LNCaP clone FGC (cell line): ENCODE measurements around the gene AFF1.

Experiments
- DNase-seq: peaks from one replicate; pipeline ENCODE4 v3.0.0-alpha.2; 2011; ENCODE audit warnings: low read depth
- H3K4me3 ChIP-seq: 2 replicates; pipeline ENCODE4 v1.5.1; 2011; ENCODE audit warnings: mild to moderate bottlenecking, low read depth, low read length, control low read depth
- TF ChIP-seq, protein P1 (sequence below): IDR thresholded peaks from 2 replicates; pipeline ENCODE4 v1.5.1; 2012; ENCODE audit warnings: mild to moderate bottlenecking; ENCODE audit not compliant: control insufficient read depth, insufficient read depth; ENCODE audit errors: extremely low read depth

AFF1 gene

DNA sequence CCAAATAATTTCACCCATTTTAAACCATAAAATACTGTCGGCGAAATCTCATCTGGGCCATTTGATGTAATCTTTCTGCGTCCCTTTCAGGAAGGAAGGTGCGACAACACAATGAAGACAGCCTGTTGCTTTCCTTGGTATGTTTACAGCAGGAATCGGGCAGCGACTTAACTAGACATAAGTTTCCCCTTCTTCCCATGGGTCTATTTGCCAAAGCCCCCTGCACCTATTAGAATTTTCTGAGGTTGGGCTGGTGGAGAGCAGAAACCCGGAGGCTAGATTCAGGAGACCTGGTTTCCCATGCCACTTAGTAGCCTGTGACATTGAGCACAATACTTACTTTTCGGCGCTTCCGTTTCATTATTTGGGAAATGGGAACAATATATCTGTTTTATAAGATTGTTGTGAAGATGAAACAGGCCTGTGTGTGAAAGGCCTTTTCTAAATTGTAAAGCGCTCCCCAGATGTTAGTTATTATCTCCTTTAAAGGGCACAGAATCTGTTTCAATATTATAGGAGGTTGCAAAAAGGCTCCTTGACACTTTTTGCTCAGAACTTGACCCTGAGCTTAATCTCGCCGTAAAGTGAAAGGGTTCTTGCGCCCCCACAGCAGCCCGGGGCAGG, 552 bp upstream of the AFF1 start:
- DNase-seq: no peak
- TF ChIP-seq, protein P1, sequence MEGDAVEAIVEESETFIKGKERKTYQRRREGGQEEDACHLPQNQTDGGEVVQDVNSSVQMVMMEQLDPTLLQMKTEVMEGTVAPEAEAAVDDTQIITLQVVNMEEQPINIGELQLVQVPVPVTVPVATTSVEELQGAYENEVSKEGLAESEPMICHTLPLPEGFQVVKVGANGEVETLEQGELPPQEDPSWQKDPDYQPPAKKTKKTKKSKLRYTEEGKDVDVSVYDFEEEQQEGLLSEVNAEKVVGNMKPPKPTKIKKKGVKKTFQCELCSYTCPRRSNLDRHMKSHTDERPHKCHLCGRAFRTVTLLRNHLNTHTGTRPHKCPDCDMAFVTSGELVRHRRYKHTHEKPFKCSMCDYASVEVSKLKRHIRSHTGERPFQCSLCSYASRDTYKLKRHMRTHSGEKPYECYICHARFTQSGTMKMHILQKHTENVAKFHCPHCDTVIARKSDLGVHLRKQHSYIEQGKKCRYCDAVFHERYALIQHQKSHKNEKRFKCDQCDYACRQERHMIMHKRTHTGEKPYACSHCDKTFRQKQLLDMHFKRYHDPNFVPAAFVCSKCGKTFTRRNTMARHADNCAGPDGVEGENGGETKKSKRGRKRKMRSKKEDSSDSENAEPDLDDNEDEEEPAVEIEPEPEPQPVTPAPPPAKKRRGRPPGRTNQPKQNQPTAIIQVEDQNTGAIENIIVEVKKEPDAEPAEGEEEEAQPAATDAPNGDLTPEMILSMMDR: no peak
- H3K4me3 ChIP-seq: peak overlapping the region; percentile 80

GRCh38 chr4:86935566-86935852, 698 bp downstream of the AFF1 start:
- DNase-seq: no peak
- H3K4me3 ChIP-seq: peak overlapping the region; percentile 80
- TF ChIP-seq, protein P1: no peak

DNA sequence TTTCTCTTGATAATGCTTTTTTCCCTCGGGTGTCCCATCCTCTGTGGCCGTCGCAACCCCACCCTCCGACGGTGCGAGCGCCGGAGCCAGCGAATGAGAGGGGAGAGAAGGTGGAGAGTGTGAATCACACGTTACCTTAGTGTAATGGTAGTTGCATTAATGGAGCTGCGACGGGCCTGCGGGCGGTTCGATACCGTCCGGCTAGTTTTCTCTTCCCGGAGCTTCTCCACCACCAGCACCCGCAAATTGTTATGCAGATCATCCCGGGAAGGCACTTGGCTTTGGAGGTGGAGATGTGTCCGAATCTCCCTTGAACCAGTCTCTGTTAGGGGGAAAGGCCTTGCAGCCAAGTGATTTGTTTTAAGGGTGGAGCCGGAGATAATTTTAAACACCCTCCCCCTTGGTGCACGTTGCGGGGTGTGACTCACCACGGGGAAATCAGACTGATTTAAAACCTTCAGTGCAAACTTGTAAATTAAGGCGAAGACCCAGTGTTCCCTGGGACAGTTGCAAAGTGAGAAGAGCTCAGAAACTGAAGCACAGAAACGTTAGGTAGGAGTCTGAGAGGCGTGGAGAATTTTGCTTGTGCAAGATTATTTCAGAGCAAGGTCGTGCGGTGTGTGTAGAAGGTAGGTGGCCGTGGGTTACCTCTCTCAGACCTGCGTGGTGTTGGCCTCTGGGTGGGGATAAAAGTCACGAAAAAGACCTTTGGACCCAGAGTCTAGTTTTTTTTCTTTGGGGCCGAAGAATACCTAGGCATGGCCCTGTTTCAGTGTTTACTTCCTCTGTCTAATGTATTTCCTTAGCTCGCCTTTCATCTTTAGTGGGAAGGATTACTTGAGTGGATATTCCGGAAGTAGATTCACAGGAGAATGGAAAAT, 1.3 kb downstream of the AFF1 start:
- DNase-seq: peak; percentile 64
- TF ChIP-seq, protein P1: 0 out of 2 replicates have a peak, but pooled peaks have one; percentile 13
- H3K4me3 ChIP-seq: peak overlapping the region; percentile 80

GRCh38 chr4:86938771-86939520, 4.1 kb downstream of the AFF1 start:
- H3K4me3 ChIP-seq: no peak overlapping the region
- no peak for DNase-seq
- TF ChIP-seq, protein P1: no peak

DNA sequence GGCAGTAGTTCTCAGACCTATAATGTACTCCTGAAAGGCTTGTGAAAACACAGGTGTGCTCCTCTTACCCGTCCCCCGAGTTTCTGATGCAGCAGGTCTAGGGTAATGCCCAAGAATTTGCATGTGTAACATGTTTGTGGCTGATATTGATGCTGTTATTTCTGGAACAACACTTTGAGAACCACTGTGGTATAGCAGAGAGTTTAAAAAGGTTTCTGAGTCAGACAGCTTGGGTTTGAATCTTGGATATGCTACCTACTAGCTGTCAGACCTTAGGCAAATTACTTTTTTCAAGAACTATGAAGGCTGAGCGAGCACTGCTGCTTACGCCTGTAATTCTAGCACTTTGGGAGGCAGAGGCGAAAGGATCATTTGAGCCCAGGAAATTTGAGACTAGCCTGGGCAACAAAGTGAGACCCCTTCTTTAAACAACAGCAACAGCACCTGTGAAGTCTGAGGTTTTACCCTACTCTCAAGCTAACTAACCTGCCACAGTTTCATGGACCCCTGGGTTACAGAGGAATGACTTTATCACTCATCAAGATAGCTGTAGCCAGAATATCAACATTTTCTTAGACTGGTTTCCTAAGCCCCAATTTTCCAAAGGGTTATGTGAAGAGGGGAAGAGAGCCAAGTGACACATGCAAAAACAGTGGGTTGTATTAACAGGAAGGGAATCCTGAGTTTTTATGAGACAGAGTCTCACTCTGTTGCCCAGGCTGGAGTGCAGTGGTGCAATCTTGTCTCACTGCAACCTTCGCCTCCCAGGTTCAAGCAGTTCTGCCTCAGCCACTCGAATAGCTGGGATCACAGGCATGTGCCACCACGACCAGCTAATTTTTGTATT, 5.1 kb downstream of the AFF1 start:
- H3K4me3 ChIP-seq: no peak overlapping the region
- DNase-seq: no peak
- TF ChIP-seq, protein P1: no peak

- no peak for DNase-seq
- TF ChIP-seq, protein P1: no peak
- H3K4me3 ChIP-seq: no peak overlapping the region
Observed at GRCh38 chr4:86940920-86941460, 6.2 kb downstream of the AFF1 start.
